ENCODE results near the gene KLHL33. TPM values are rescaled to one million over a fixed set of nuclear protein-coding genes. Genes with fewer than 3 reads are reported as not detected.

KLHL33 gene
- total RNA-seq, 1 experiment from 2014 or later = not detected

GRCh38 chr14:20422886-20423285 lies 13.1 kb downstream of the KLHL33 start:
- no peak overlapping the region for H3K9ac ChIP-seq (ENCODE audit: low read length)
- H2AFZ ChIP-seq (ENCODE audit: low read length) = no peak overlapping the region
- H4K20me1 ChIP-seq (ENCODE audit: low read length) = no peaks in the 10 kb centered on the region
- H3K79me2 ChIP-seq (ENCODE audit: low read length) = no peaks in the 10 kb centered on the region
- ChIA-PET POLR2A (ENCODE audit: unreplicated experiment) (interaction anchor here (0.6 kb wide), 1 partner anchor 40 kb away, joined by 6 read pairs; no protein-coding TSS in a partner anchor), CTCF (no interaction called here)
- H3K4me1 ChIP-seq (ENCODE audit: insufficient read depth, low read length) = peaks cover 15% of the 10 kb centered on the region
- H3K4me2 ChIP-seq (ENCODE audit: low read length) = no peak overlapping the region
- no peak for ATAC-seq
- H3K36me3 ChIP-seq (ENCODE audit: low read depth, low read length) = no peaks in the 10 kb centered on the region
- H3F3A ChIP-seq (ENCODE audit: low read length, unreplicated experiment) = peaks cover 3% of the 10 kb centered on the region
- no peaks in the 10 kb centered on the region for H3K9me2 ChIP-seq (replicated peaks; ENCODE audit: low read length)
- intact Hi-C loops (cut with micrococcal nuclease) = no loop called here
- no peaks in the 10 kb centered on the region for H3K27me3 ChIP-seq (ENCODE audit: low read length)
- no TSS peak for BruUV-seq (replicated peaks)
- no peak for DNase-seq
- no peak overlapping the region for H3K4me3 ChIP-seq (ENCODE audit: low read length)
- no peak overlapping the region for H3K27ac ChIP-seq (ENCODE audit: low read length)
- TF ChIP-seq EZH2phosphoT487 (IDR thresholded peaks at IDR 0.05; ENCODE audit: borderline replicate concordance, low read length) = no peak
- TF ChIP-seq, protein P1, sequence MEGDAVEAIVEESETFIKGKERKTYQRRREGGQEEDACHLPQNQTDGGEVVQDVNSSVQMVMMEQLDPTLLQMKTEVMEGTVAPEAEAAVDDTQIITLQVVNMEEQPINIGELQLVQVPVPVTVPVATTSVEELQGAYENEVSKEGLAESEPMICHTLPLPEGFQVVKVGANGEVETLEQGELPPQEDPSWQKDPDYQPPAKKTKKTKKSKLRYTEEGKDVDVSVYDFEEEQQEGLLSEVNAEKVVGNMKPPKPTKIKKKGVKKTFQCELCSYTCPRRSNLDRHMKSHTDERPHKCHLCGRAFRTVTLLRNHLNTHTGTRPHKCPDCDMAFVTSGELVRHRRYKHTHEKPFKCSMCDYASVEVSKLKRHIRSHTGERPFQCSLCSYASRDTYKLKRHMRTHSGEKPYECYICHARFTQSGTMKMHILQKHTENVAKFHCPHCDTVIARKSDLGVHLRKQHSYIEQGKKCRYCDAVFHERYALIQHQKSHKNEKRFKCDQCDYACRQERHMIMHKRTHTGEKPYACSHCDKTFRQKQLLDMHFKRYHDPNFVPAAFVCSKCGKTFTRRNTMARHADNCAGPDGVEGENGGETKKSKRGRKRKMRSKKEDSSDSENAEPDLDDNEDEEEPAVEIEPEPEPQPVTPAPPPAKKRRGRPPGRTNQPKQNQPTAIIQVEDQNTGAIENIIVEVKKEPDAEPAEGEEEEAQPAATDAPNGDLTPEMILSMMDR (conservative IDR thresholded peaks at IDR 0.05; ENCODE audit: low read depth, low read length) = no peak
- TF ChIP-seq EZH2 (IDR thresholded peaks at IDR 0.05; ENCODE audit: low read length, unreplicated experiment) = no peak
- H3K9me3 ChIP-seq (ENCODE audit: low read length) = no peaks in the 10 kb centered on the region

- TF ChIP-seq, protein P1 (conservative IDR thresholded peaks at IDR 0.05; ENCODE audit: low read depth, low read length) = no peak
- TF ChIP-seq EZH2phosphoT487 (IDR thresholded peaks at IDR 0.05; ENCODE audit: borderline replicate concordance, low read length) = no peak
- TF ChIP-seq EZH2 (IDR thresholded peaks at IDR 0.05; ENCODE audit: low read length, unreplicated experiment) = no peak
- ChIA-PET POLR2A (ENCODE audit: unreplicated experiment) (no interaction called here), CTCF (no interaction called here)
- no peak overlapping the region for H2AFZ ChIP-seq (ENCODE audit: low read length)
- H3F3A ChIP-seq (ENCODE audit: low read length, unreplicated experiment) = peaks cover 3% of the 10 kb centered on the region
- ATAC-seq (no peak), DNase-seq (no peak)
- peaks cover 23% of the 10 kb centered on the region for H3K4me1 ChIP-seq (ENCODE audit: insufficient read depth, low read length)
- BruUV-seq (replicated peaks) = no TSS peak
- H3K4me2 ChIP-seq (ENCODE audit: low read length) = no peak overlapping the region
- H3K9ac ChIP-seq (ENCODE audit: low read length) = no peak overlapping the region
- H4K20me1 ChIP-seq (ENCODE audit: low read length) = no peaks in the 10 kb centered on the region
- H3K27ac ChIP-seq (ENCODE audit: low read length) = no peak overlapping the region
- no peak overlapping the region for H3K4me3 ChIP-seq (ENCODE audit: low read length)
- no peaks in the 10 kb centered on the region for H3K9me3 ChIP-seq (ENCODE audit: low read length)
- intact Hi-C loops (cut with micrococcal nuclease) = no loop called here
- H3K27me3 ChIP-seq (ENCODE audit: low read length) = no peaks in the 10 kb centered on the region
- H3K9me2 ChIP-seq (replicated peaks; ENCODE audit: low read length) = no peaks in the 10 kb centered on the region
- no peaks in the 10 kb centered on the region for H3K36me3 ChIP-seq (ENCODE audit: low read depth, low read length)
- H3K79me2 ChIP-seq (ENCODE audit: low read length) = no peaks in the 10 kb centered on the region
Observed at GRCh38 chr14:20421267-20421666, 14.7 kb downstream of the KLHL33 start.

- Histone ChIP-seq H3K4me2 (ENCODE audit: low read length) (no peak overlapping the region), H3K9me3 (ENCODE audit: low read length) (no peaks in the 10 kb centered on the region), H2AFZ (ENCODE audit: low read length) (no peak overlapping the region), H3K36me3 (ENCODE audit: low read depth, low read length) (no peaks in the 10 kb centered on the region), H3K27ac (ENCODE audit: low read length) (no peak overlapping the region), H4K20me1 (ENCODE audit: low read length) (no peaks in the 10 kb centered on the region), H3K4me3 (ENCODE audit: low read length) (no peak overlapping the region), H3K79me2 (ENCODE audit: low read length) (no peaks in the 10 kb centered on the region), H3K27me3 (ENCODE audit: low read length) (no peaks in the 10 kb centered on the region), H3K9me2 (replicated peaks; ENCODE audit: low read length) (no peaks in the 10 kb centered on the region), H3K4me1 (ENCODE audit: insufficient read depth, low read length) (peaks cover 23% of the 10 kb centered on the region), H3K9ac (ENCODE audit: low read length) (no peak overlapping the region), H3F3A (ENCODE audit: low read length, unreplicated experiment) (peaks cover 3% of the 10 kb centered on the region)
- BruUV-seq (replicated peaks) = no TSS peak
- ChIA-PET POLR2A (ENCODE audit: unreplicated experiment) (no interaction called here), CTCF (no interaction called here)
- peak; percentile 45 for DNase-seq
- intact Hi-C loops (cut with micrococcal nuclease) = no loop called here
- 0 out of 2 replicates have a peak, but pooled peaks have one; percentile 14 for ATAC-seq
- TF ChIP-seq, protein P1 (conservative IDR thresholded peaks at IDR 0.05; ENCODE audit: low read depth, low read length) = no peak
- TF ChIP-seq EZH2 (IDR thresholded peaks at IDR 0.05; ENCODE audit: low read length, unreplicated experiment) (no peak), EZH2phosphoT487 (IDR thresholded peaks at IDR 0.05; ENCODE audit: borderline replicate concordance, low read length) (no peak)
Observed at GRCh38 chr14:20419419-20419818, 16.5 kb downstream of the KLHL33 start.
